Measurements from ENCODE around the gene FAM20C. TPM values are rescaled to one million over a fixed set of nuclear protein-coding genes. Genes with fewer than 3 reads are reported as not detected.

The FAM20C gene
- polyA plus RNA-seq, 12 donors: 24.0 to 51.8 (median 32.9) TPM; not detected in 1

GRCh38 chr7:157008-157310 is 35.4 kb upstream of the FAM20C start:
- DNase-seq: no peak

- no peak for DNase-seq
Measured at GRCh38 chr7:157771-158625, 34.4 kb upstream of the FAM20C start.

GRCh38 chr7:158771-159170 is 33.6 kb upstream of the FAM20C start:
- DNase-seq: no peak

GRCh38 chr7:159370-160270 is 32.8 kb upstream of the FAM20C start:
- DNase-seq: no peak

GRCh38 chr7:160958-161725 is 31.2 kb upstream of the FAM20C start:
- no peak for DNase-seq

- no peak for DNase-seq
Measured at GRCh38 chr7:162632-163297, 29.6 kb upstream of the FAM20C start.

- DNase-seq: no peak
Measured at GRCh38 chr7:163298-163695, 29.1 kb upstream of the FAM20C start.

- no peak for DNase-seq
Measured at GRCh38 chr7:163971-164881, 28.1 kb upstream of the FAM20C start.

GRCh38 chr7:164882-165660 is 27.3 kb upstream of the FAM20C start:
- no peak for DNase-seq

- no peak for DNase-seq
Measured at GRCh38 chr7:165661-166337, 26.6 kb upstream of the FAM20C start.

GRCh38 chr7:166338-167060 is 25.9 kb upstream of the FAM20C start:
- no peak for DNase-seq

- no peak for DNase-seq
Measured at GRCh38 chr7:167090-167855, 25.1 kb upstream of the FAM20C start.

GRCh38 chr7:167976-168791 is 24.2 kb upstream of the FAM20C start:
- no peak for DNase-seq

- DNase-seq: no peak
Measured at GRCh38 chr7:169276-170172, 22.8 kb upstream of the FAM20C start.

GRCh38 chr7:170551-171363 is 21.6 kb upstream of the FAM20C start:
- DNase-seq: no peak
